Fibroblast of lung (primary cell): ENCODE measurements around the gene CAPZB. TPM values are rescaled to one million over a fixed set of nuclear protein-coding genes. Genes with fewer than 3 reads are reported as not detected.

Experiments used
- DNase-seq, 2 donors: peaks; one replicate each; pipeline versions ENCODE4 v3.0.0 to v3.0.0-alpha.2; 2010; ENCODE audit warnings: low read depth in 2 of 2
- H2AFZ ChIP-seq: 2 replicates; pipeline ENCODE4 v1.5.1; 2012; ENCODE audit warnings: low read length, control low read depth, inconsistent platforms
- H3K27ac ChIP-seq: 2 replicates; pipeline ENCODE4 v1.5.1; 2011; ENCODE audit warnings: low read length, control low read depth; ENCODE audit not compliant: insufficient read depth
- H3K27me3 ChIP-seq: 2 replicates; pipeline ENCODE4 v1.5.1; 2011; ENCODE audit warnings: mild to moderate bottlenecking, low read length; ENCODE audit not compliant: control insufficient read depth, insufficient read depth
- H3K36me3 ChIP-seq: 2 replicates; pipeline ENCODE4 v1.5.1; 2011; ENCODE audit warnings: low read length; ENCODE audit not compliant: control insufficient read depth, insufficient read depth
- H3K4me1 ChIP-seq: 2 replicates; pipeline ENCODE4 v1.5.1; 2011; ENCODE audit warnings: low read length; ENCODE audit not compliant: control insufficient read depth, insufficient read depth; ENCODE audit errors: extremely low read depth
- H3K4me2 ChIP-seq: 2 replicates; pipeline ENCODE4 v1.5.1; 2011; ENCODE audit warnings: low read length, control low read depth; ENCODE audit not compliant: insufficient read depth; ENCODE audit errors: extremely low read depth
- H3K4me3 ChIP-seq, 4 experiments: fragments of 200-600 bp in 1 of 4; sonication (generic) in 1 of 4; replicated peaks in 1 of 4; 2 replicates each; pipeline ENCODE4 v1.5.1; 2011 to 2016; ENCODE audit warnings: low read length in 4 of 4, low read depth in 3 of 4, mild to moderate bottlenecking in 3 of 4, control low read depth in 2 of 4, inconsistent platforms in 1 of 4, mixed read lengths in 1 of 4; ENCODE audit not compliant: insufficient read depth in 1 of 4; ENCODE audit errors: control extremely low read depth in 1 of 4
- H3K79me2 ChIP-seq: 2 replicates; pipeline ENCODE4 v1.5.1; 2012; ENCODE audit warnings: mild to moderate bottlenecking, low read length, inconsistent platforms; ENCODE audit not compliant: control insufficient read depth, insufficient read depth
- H3K9ac ChIP-seq: 2 replicates; pipeline ENCODE4 v1.5.1; 2011; ENCODE audit warnings: mild to moderate bottlenecking, low read length, control low read depth; ENCODE audit not compliant: insufficient read depth
- H3K9me3 ChIP-seq: 2 replicates; pipeline ENCODE4 v1.5.1; 2012; ENCODE audit warnings: low read depth, low read length; ENCODE audit not compliant: control insufficient read depth, insufficient read depth
- H4K20me1 ChIP-seq: 2 replicates; pipeline ENCODE4 v1.5.1; 2011; ENCODE audit warnings: low read length; ENCODE audit not compliant: control insufficient read depth, insufficient read depth; ENCODE audit errors: extremely low read depth
- EZH2 ChIP-seq: IDR thresholded peaks from 2 replicates; pipeline ENCODE4 v1.5.1; 2012; ENCODE audit warnings: low read length, control low read depth, mild to moderate bottlenecking; ENCODE audit errors: missing control alignments
- polyA plus RNA-seq, 2 donors: library from polyadenylated mRNA; depleted of rRNA in 1 of 2; stranded (reverse) in 1 of 2; unstranded in 1 of 2; fragments of >200 nt; gene quantifications; 2 replicates each; pipeline ENCODE4 v1.2.1, GENCODE V29; 2011 to 2012; ENCODE audit warnings: missing spikeins in 1 of 2
- total RNA-seq: library from RNA; depleted of rRNA; stranded (reverse); fragments of >200 nt; gene quantifications from 2 replicates; pipeline ENCODE4 v1.2.1, GENCODE V29; 2014
- TF ChIP-seq, protein P1 (sequence below), 2 donors: IDR thresholded peaks in 1 of 2; conservative IDR thresholded peaks in 1 of 2; 1 replicate in 1 of 2; 2 replicates in 1 of 2; pipeline ENCODE4 v1.5.1; 2011 to 2012; ENCODE audit warnings: low read length in 2 of 2, control low read depth in 1 of 2, inconsistent platforms in 1 of 2, low read depth in 1 of 2, mild to moderate bottlenecking in 1 of 2

CAPZB gene
- total and polyA plus RNA-seq, 2 donors (not counting 1 experiment from before 2014, with no cell fraction given) = 104 to 495 TPM

DNA sequence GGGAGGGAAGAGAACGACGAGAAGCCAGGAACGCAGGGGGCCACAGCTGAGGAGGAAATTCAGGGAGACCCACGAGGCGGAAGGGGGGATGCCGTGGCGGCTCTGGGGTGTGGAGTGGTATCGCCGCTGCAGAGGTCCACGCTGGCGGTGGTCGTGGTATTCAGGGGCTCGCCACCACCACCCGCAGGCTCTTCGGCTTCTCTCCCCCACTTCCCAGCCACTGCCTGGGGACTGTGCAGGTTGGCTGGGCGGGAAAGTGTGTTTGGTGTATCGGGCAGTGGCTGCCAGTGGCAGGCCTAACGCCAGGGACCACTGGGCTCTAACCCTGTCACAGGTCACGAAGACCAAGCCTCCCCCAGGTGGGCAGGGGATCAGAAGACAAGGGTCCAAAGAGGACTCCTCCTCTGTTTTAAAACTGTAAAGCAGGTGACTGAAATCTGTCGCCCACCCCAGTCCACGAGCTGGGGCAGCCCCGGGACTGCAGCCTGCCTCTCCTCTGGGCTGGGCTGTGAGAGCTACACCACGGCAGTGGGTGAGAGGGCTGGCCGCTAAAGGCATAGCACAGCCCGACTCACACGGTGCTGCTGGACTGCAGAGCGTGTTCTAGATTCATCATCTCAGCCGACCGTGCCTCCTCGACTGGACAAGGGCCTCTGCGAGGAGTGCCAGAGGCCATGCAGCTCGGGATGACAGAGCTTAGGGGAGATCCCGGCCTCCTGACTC lies 142.3 kb downstream of the CAPZB start:
- no peaks in the 10 kb centered on the region for H3K79me2 ChIP-seq
- peaks cover 10% of the 10 kb centered on the region for H3K4me1 ChIP-seq
- no peak overlapping the region for H3K9ac ChIP-seq
- H4K20me1 ChIP-seq = no peaks in the 10 kb centered on the region
- DNase-seq = no peak
- no peak overlapping the region for H3K4me2 ChIP-seq
- no peaks in the 10 kb centered on the region for H3K9me3 ChIP-seq
- H3K27me3 ChIP-seq = no peaks in the 10 kb centered on the region
- peaks cover 33% of the 10 kb centered on the region for H3K36me3 ChIP-seq
- H2AFZ ChIP-seq = no peak overlapping the region
- TF ChIP-seq, protein P1, sequence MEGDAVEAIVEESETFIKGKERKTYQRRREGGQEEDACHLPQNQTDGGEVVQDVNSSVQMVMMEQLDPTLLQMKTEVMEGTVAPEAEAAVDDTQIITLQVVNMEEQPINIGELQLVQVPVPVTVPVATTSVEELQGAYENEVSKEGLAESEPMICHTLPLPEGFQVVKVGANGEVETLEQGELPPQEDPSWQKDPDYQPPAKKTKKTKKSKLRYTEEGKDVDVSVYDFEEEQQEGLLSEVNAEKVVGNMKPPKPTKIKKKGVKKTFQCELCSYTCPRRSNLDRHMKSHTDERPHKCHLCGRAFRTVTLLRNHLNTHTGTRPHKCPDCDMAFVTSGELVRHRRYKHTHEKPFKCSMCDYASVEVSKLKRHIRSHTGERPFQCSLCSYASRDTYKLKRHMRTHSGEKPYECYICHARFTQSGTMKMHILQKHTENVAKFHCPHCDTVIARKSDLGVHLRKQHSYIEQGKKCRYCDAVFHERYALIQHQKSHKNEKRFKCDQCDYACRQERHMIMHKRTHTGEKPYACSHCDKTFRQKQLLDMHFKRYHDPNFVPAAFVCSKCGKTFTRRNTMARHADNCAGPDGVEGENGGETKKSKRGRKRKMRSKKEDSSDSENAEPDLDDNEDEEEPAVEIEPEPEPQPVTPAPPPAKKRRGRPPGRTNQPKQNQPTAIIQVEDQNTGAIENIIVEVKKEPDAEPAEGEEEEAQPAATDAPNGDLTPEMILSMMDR (conservative IDR thresholded peaks at IDR 0.05 in 1 of 2, IDR thresholded peaks at IDR 0.05 in 1 of 2; ENCODE audit: low read depth in 1 of 2, low read length in 2 of 2) = no peak
- no peak for TF ChIP-seq EZH2
- H3K27ac ChIP-seq = no peak overlapping the region
- H3K4me3 ChIP-seq = no peak overlapping the region

DNA sequence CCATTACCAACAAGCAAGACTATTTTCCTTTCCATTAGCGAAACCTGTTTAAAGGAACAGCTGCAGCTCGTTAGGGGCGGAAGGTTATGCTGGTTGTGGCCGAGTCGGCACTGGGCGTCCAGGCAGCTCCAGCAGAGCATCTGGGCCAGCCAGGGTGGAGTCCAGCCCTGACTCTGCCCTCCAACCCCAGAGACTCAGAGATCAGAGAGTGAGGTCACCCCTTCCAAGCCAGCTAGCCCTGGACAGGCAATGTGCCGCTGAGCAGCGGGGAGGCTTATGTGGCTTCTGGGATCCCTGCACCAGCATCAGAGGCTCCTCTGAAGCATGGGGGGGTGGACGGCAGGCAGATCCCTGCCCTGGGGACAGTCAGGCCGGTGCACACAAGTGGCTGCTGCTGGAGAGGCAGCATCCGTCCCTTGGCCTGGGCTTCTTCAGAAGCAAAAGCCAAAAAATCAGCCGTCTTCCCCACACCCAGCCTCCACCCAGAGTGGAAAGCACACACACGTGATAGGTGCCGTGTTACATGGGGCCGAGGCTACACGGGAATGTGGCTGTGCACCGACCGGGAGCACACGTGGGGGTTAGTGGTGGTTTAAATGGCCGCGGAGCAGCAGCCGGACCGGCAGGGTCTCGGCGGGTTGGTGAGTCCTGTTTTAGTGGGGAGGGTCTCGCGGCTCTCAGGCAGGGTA lies 143.1 kb downstream of the CAPZB start:
- Histone ChIP-seq H3K27me3 (no peaks in the 10 kb centered on the region), H3K9ac (peak overlapping the region; percentile 13), H4K20me1 (no peaks in the 10 kb centered on the region), H3K9me3 (no peaks in the 10 kb centered on the region), H2AFZ (no peak overlapping the region), H3K27ac (peak overlapping the region; percentile 29), H3K4me1 (peaks cover 10% of the 10 kb centered on the region), H3K79me2 (no peaks in the 10 kb centered on the region), H3K4me3 (no peak overlapping the region), H3K36me3 (peaks cover 36% of the 10 kb centered on the region), H3K4me2 (peak overlapping the region; percentile 13)
- TF ChIP-seq, protein P1 (conservative IDR thresholded peaks at IDR 0.05 in 1 of 2, IDR thresholded peaks at IDR 0.05 in 1 of 2; ENCODE audit: low read depth in 1 of 2, low read length in 2 of 2) = no peak
- no peak for TF ChIP-seq EZH2
- DNase-seq = peak in 1 of 2 donors; percentile 34

GRCh38 chr1:19341201-19342061 lies 143.9 kb downstream of the CAPZB start:
- Histone ChIP-seq H3K9me3 (no peaks in the 10 kb centered on the region), H3K36me3 (peaks cover 36% of the 10 kb centered on the region), H3K4me2 (peak overlapping the region; percentile 13), H3K9ac (no peak overlapping the region), H3K27me3 (no peaks in the 10 kb centered on the region), H4K20me1 (no peaks in the 10 kb centered on the region), H3K4me3 (no peak overlapping the region), H2AFZ (no peak overlapping the region), H3K79me2 (no peaks in the 10 kb centered on the region), H3K27ac (peak overlapping the region; percentile 29), H3K4me1 (peaks cover 10% of the 10 kb centered on the region)
- TF ChIP-seq, protein P1 (conservative IDR thresholded peaks at IDR 0.05 in 1 of 2, IDR thresholded peaks at IDR 0.05 in 1 of 2; ENCODE audit: low read depth in 1 of 2, low read length in 2 of 2) = peak; percentile 84 to 94
- no peak for TF ChIP-seq EZH2
- peak; percentile 51 to 72 for DNase-seq
